ENCODE measurements around the gene FNIP2.
"Not testable (repeated sequence)": the region's sequence is repeated elsewhere in the genome, so short reads cannot be mapped to it uniquely, and the experiment has no call there.

The FNIP2 gene

DNA sequence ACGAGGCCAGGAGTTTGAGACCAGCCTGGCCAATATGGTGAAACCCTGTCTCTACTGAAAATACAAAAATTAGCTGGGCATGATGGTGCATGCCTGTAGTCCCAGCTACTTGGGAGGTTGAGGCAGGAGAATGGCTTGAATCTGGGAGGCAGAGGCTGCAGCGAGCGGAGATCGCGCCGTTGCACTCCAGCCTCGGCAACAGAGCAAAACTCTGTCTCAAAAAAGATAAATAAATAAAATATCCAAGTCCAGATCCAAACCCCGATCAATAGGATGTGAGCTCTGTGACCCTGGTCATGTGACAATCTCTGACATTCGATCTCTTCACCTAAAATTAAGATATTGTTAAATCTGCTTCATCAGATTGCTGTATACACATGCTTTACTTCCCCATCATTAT lies 187.5 kb downstream of the FNIP2 start:
- DNase-seq (ENCODE audit: low spot score), result not testable (repeated sequence)

DNA sequence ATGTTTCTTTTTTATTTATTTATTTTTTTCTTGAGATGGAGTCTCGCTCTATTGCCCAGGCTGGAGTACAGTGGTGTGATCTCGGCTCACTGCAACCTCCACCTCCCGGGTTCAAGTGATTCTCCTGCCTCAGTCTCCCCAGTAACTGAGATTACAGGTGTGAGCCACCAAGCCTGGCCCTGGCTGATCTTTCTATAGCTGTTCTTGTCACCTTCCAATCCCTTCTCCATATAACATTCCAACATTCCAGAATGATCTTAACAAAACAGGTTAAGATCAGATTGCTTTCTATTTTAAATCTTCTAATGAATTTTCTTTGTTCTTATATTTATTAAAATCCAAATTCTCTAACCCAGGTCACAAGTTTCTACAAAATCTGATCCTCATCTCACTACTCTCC lies 188.1 kb downstream of the FNIP2 start:
- not testable (repeated sequence) for DNase-seq (ENCODE audit: low spot score)

Small RNAs within 50 kb of the gene (small RNA-seq; reads per million reads assigned to genes)
- gene RF00157 (0.09 to 0.86 reads per million in 2 experiments), gene RNU6-128P (0 reads per million in 2 experiments)
